Loucy (cell line): ENCODE measurements around the gene SLC4A4.

ENCODE experiments used
- EZH2phosphoT487 ChIP-seq: fragments of 200-600 bp; IDR thresholded peaks from 2 replicates; pipeline ENCODE4 v1.6.1; 2018; ENCODE audit warnings: antibody characterized with exemption, mild to moderate bottlenecking, moderate library complexity, borderline replicate concordance
- TF ChIP-seq, protein P1 (sequence below): fragments of 200-600 bp; sonication (generic); conservative IDR thresholded peaks from 2 replicates; pipeline ENCODE4 v1.5.1; 2014; ENCODE audit warnings: mild to moderate bottlenecking, antibody characterized with exemption, low read length

DNA sequence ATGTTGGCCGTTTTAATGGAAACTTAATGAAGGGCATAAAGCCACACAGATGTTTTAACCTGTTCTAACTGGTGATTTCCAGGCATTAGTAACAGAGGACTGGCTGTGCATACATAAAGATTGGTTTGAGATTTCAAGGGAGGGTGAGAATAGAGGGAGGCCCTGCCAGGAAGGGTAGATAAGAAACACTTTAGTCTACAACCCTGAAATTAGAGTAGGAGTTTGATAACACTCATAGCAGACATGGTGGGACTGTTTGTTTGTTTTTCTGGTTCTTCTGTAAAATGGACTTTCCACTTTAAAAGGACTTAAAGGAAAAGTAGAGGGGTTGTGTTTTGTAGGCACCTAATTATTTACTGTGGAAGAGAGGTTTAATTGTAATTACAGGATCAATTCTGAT, 16.2 kb downstream of the SLC4A4 start:
- TF ChIP-seq, protein P1, sequence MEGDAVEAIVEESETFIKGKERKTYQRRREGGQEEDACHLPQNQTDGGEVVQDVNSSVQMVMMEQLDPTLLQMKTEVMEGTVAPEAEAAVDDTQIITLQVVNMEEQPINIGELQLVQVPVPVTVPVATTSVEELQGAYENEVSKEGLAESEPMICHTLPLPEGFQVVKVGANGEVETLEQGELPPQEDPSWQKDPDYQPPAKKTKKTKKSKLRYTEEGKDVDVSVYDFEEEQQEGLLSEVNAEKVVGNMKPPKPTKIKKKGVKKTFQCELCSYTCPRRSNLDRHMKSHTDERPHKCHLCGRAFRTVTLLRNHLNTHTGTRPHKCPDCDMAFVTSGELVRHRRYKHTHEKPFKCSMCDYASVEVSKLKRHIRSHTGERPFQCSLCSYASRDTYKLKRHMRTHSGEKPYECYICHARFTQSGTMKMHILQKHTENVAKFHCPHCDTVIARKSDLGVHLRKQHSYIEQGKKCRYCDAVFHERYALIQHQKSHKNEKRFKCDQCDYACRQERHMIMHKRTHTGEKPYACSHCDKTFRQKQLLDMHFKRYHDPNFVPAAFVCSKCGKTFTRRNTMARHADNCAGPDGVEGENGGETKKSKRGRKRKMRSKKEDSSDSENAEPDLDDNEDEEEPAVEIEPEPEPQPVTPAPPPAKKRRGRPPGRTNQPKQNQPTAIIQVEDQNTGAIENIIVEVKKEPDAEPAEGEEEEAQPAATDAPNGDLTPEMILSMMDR, result no peak
- TF ChIP-seq EZH2phosphoT487, result no peak
